Tibial artery (tissue), 4 donors: ENCODE results near the gene IGSF5.

ENCODE experiments used
- DNase-seq, 2 donors: peaks; one replicate each; pipeline ENCODE4 v3.0.0-alpha.2; 2019
- H3K27ac ChIP-seq, 2 donors: fragments of 200-600 bp; sonication (generic) in 1 of 2; 1 replicate in 1 of 2; 2 replicates in 1 of 2; pipeline ENCODE4 v1.5.1; 2018 to 2019; ENCODE audit warnings: mild to moderate bottlenecking in 1 of 2
- H3K27me3 ChIP-seq, 2 donors: fragments of 200-600 bp; sonication (generic) in 1 of 2; one replicate each; pipeline versions ENCODE4 v1.5.1 to v1.6.0; 2016 to 2019
- H3K36me3 ChIP-seq, 3 donors: fragments of 200-600 bp; sonication (generic) in 2 of 3; one replicate each; pipeline ENCODE4 v1.5.1; 2016 to 2019; ENCODE audit warnings: mild to moderate bottlenecking in 2 of 3
- H3K4me1 ChIP-seq, 4 donors: fragments of 200-600 bp; sonication (generic) in 2 of 4; 1 replicate in 3 of 4; 2 replicates in 1 of 4; pipeline ENCODE4 v1.5.1; 2016 to 2019
- H3K4me3 ChIP-seq, 2 donors: fragments of 200-600 bp; sonication (generic) in 1 of 2; 1 replicate in 1 of 2; 2 replicates in 1 of 2; pipeline ENCODE4 v1.5.1; 2018 to 2019; ENCODE audit warnings: mild to moderate bottlenecking in 2 of 2
- H3K9me3 ChIP-seq, 3 donors: fragments of 200-600 bp; sonication (generic) in 1 of 3; one replicate each; pipeline ENCODE4 v1.5.1; 2016 to 2019
- intact Hi-C: fragments of 100-400 bp; cut with DNase I; formaldehyde crosslinking; loops from one replicate; pipeline ENCODE4 v1.15.0; 2023; ENCODE audit warnings: low total_unique reads
- TF ChIP-seq, protein P1 (sequence below), 2 experiments: fragments of 200-600 bp in 1 of 2; fragments of 450-650 bp in 1 of 2; IDR thresholded peaks; one replicate each; pipeline ENCODE4 v1.5.1; 2017 to 2019; ENCODE audit warnings: antibody characterized with exemption in 2 of 2, mild to moderate bottlenecking in 1 of 2, moderate library complexity in 1 of 2

Gene IGSF5

DNA sequence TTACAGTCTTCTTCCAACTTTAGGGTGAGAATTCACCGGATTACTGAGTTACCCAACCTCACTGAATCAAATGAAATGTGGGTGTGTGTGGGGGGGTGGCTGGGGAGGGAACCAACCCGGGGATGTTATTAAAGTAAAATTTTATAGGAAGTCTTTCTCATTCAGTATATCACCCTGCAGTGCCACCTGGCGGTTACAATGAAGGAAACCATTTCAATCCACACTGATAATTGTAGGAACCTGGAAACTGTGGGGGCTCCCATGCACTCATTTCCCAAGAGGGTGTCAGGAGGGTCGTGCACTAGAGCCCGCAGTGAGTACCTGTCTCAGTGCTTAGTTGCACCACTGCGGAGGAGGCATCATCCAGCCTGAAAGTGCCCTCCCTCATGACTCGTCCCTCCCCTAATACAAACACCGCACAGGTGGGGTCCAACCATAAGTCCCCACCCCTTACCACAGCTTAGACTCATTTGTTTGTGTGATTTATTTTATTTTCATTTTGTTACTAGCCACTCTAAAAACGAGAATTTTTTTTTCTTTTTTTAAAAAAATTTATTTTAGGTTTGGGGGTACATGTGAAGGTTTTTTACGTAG lies 29.1 kb upstream of the IGSF5 start:
- peak in 1 of 2 donors; percentile 50 for DNase-seq
- Histone ChIP-seq H3K4me1 (no peaks in the 10 kb centered on the region), H3K36me3 (no peaks in the 10 kb centered on the region), H3K27ac (no peak overlapping the region), H3K9me3 (no peaks in the 10 kb centered on the region), H3K4me3 (no peak overlapping the region), H3K27me3 (peaks cover 0 to 10% of the 10 kb centered on the region in 2 donors)
- TF ChIP-seq, protein P1, sequence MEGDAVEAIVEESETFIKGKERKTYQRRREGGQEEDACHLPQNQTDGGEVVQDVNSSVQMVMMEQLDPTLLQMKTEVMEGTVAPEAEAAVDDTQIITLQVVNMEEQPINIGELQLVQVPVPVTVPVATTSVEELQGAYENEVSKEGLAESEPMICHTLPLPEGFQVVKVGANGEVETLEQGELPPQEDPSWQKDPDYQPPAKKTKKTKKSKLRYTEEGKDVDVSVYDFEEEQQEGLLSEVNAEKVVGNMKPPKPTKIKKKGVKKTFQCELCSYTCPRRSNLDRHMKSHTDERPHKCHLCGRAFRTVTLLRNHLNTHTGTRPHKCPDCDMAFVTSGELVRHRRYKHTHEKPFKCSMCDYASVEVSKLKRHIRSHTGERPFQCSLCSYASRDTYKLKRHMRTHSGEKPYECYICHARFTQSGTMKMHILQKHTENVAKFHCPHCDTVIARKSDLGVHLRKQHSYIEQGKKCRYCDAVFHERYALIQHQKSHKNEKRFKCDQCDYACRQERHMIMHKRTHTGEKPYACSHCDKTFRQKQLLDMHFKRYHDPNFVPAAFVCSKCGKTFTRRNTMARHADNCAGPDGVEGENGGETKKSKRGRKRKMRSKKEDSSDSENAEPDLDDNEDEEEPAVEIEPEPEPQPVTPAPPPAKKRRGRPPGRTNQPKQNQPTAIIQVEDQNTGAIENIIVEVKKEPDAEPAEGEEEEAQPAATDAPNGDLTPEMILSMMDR (IDR thresholded peaks at IDR 0.05) = peak; percentile 46 to 58
- intact Hi-C loops = loop anchor here (2.0 kb wide), 1 partner anchor 197 kb away; no protein-coding TSS in a partner anchor

DNA sequence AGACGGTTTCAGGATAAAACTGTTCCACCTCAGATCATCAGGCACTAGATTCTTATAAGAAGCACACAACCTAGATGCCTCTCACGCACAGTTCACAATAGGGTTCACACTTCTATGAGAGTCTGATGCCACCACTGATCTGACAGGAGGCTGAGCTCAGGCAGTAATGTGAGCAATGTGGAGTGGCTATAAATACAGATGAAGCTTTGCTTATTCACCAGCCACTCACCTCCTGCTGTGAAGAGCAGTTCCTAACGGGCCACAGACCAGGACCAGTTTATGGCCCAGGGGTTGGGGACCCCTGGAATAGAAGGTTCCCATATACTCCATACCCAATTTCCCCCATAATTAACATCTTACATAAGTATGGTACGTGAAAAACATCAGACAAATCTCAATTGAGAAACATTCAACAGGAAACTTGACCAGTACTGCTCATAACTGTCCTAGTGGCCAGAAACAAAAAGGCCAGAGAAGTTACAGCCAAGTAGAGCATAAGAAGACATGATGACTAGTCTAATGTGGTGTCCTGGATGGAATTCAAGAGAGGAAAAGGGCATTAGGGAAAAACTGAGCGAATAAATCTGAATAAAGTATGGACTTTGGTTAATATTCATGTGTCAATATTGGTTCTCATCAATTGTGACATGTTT lies 24.7 kb upstream of the IGSF5 start:
- TF ChIP-seq, protein P1 (IDR thresholded peaks at IDR 0.05) = no peak
- Histone ChIP-seq H3K4me3 (no peak overlapping the region), H3K4me1 (no peaks in the 10 kb centered on the region), H3K27me3 (no peaks in the 10 kb centered on the region), H3K9me3 (no peaks in the 10 kb centered on the region), H3K36me3 (no peaks in the 10 kb centered on the region), H3K27ac (no peak overlapping the region)
- DNase-seq = no peak
- intact Hi-C loops = no loop called here

DNA sequence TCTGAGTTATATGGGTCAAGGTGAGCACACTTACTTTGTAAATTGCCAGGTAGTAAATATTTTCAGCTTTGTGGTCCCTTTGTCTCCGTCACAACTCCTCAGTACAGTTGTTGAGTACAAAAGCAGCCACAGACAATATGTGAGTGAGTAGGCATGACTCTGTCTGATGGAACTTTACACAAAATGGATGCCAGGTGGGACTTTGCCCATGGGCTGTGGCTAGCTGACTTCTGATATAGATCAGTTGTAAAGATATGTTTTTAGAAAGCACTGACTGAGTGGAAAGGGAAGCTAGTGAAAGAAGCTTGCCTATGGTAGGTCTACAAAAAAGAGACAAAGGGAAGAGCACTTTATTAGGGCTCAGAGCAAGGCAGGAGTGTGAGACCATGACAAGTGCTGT lies 23.1 kb upstream of the IGSF5 start:
- no peaks in the 10 kb centered on the region for H3K27me3 ChIP-seq
- intact Hi-C loops = no loop called here
- TF ChIP-seq, protein P1 (IDR thresholded peaks at IDR 0.05) = no peak
- no peak for DNase-seq
- H3K4me3 ChIP-seq = no peak overlapping the region
- H3K27ac ChIP-seq = no peak overlapping the region
- H3K4me1 ChIP-seq = no peaks in the 10 kb centered on the region
- H3K36me3 ChIP-seq = no peaks in the 10 kb centered on the region
- H3K9me3 ChIP-seq = no peaks in the 10 kb centered on the region

DNA sequence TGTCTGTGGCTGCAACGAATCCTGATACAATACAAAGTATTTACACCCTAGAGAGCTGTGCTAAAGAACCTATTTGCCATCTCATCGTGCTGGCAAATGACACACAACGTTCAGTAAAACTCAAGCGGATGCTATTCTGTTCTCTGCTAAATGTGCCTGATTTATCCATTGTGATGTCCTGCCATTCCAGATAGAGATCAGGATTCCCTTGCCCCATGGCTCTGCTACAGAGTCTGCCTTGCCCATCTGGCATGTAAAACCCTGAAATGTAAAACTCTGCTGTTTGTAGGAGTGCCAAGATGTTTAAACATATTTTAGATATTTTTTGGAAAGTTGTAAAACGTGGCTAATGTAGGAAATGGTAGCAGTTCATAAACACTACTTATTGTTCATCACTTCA lies 20.0 kb upstream of the IGSF5 start:
- Histone ChIP-seq H3K36me3 (no peaks in the 10 kb centered on the region), H3K9me3 (no peaks in the 10 kb centered on the region), H3K27me3 (peaks cover 0 to 3% of the 10 kb centered on the region in 2 donors), H3K4me3 (no peak overlapping the region), H3K27ac (no peak overlapping the region), H3K4me1 (no peaks in the 10 kb centered on the region)
- TF ChIP-seq, protein P1 (IDR thresholded peaks at IDR 0.05) = no peak
- intact Hi-C loops = no loop called here
- DNase-seq = no peak

DNA sequence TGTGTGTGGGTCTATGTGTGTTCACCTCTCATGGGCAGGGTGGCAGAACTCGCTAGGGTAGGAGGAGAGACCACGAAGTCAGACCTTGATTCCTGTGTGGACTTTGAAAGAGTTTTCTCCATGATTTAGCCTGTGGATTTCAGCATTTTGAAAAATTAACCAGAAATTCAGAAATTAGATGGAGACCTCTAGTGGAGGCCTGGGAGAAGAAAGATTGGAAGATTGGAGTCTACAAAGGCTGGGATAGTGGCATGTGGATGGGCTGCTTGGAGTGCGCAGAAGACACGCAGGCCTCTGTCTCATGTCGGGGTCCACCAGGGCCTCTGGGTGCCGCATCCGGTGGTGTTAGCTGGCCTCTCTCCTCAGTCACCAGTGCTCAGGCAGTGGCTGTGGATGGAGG lies 18.9 kb upstream of the IGSF5 start:
- Histone ChIP-seq H3K4me1 (no peaks in the 10 kb centered on the region), H3K9me3 (no peaks in the 10 kb centered on the region), H3K27ac (no peak overlapping the region), H3K27me3 (peaks cover 0 to 3% of the 10 kb centered on the region in 2 donors), H3K36me3 (no peaks in the 10 kb centered on the region), H3K4me3 (no peak overlapping the region)
- intact Hi-C loops = no loop called here
- TF ChIP-seq, protein P1 (IDR thresholded peaks at IDR 0.05) = no peak
- DNase-seq = no peak
